Left ventricle myocardium superior (tissue), 1 donor: Measurements from ENCODE around the gene PDAP1. TPM values are rescaled to one million over a fixed set of nuclear protein-coding genes. Genes with fewer than 3 reads are reported as not detected.
"Not testable (repeated sequence)": the region's sequence is repeated elsewhere in the genome, so short reads cannot be mapped to it uniquely, and the experiment has no call there.

Source experiments
- ATAC-seq: fragments of 200-7000 bp; cut with Tn5 transposase; one replicate; pipeline ENCODE4 v1.9.1; 2020; ENCODE audit warnings: mild to moderate bottlenecking, moderate library complexity
- DNase-seq: peaks from one replicate; pipeline ENCODE4 v3.0.0-alpha.2; 2020
- intact Hi-C: fragments of 100-400 bp; cut with micrococcal nuclease; formaldehyde crosslinking; loops from one replicate; pipeline ENCODE4 v1.11.0; 2022
- long read RNA-seq: library from polyadenylated mRNA; unstranded; transcript quantifications from one replicate; pipeline ENCODE4 v2.0.0, GENCODE V29; 2021
- total RNA-seq: library from RNA; stranded (reverse); fragmentation: NEBNext Ultra II Directional; extraction: Animal tissue kit (Norgen Biotek cat#: 25700); gene quantifications from one replicate; pipeline ENCODE4 v1.2.1, GENCODE V29; 2021
- donor health status: DM: no; HTN: yes; CAD: no; lungs with severe emphysema.

PDAP1 gene
- total RNA-seq, result 97.2 TPM
- long read RNA-seq, transcript PDAP1-201 (6 exons, 2,546 nt), result major isoform, 87 of 108 reads
- long read RNA-seq, partial matches to known transcripts, result 8 of 108 reads
- long read RNA-seq, other reads (novel, unspliced or antisense), result 13 of 108 reads

GRCh38 chr7:99408379-99409191 is at the start of gene PDAP1, which contains the start of gene BUD31:
PDAP1 (minus strand) TSS chr7:99408597; CDS start chr7:99408548, 49 bp downstream.
BUD31 (plus strand) TSS chr7:99408969; CDS start chr7:99411093, 2,124 bp downstream.
- DNase-seq, result peak; percentile 96
- intact Hi-C loops, result no loop called here
- peak; percentile 96 for ATAC-seq

- ATAC-seq (no peak), DNase-seq (no peak)
- intact Hi-C loops, result no loop called here
Measured at GRCh38 chr7:99457650-99458493, 49.5 kb upstream of the PDAP1 start.

GRCh38 chr7:99457050-99457649 is 48.8 kb upstream of the PDAP1 start:
- intact Hi-C loops, result no loop called here
- no peak for DNase-seq
- ATAC-seq, result no peak

- intact Hi-C loops, result no loop called here
- DNase-seq, result no peak
Measured at GRCh38 chr7:99456288-99456687, 47.9 kb upstream of the PDAP1 start.

GRCh38 chr7:99455874-99456273 is 47.5 kb upstream of the PDAP1 start:
- intact Hi-C loops, result no loop called here
- DNase-seq (no peak), ATAC-seq (no peak)

More at GRCh38 chr7:99456288-99456687, 47.9 kb upstream of the PDAP1 start:
- no peak for ATAC-seq

- intact Hi-C loops, result no loop called here
- DNase-seq, result peak; percentile 50
- ATAC-seq, result peak; percentile 54
Measured at GRCh38 chr7:99453105-99453504, 44.7 kb upstream of the PDAP1 start.

- ATAC-seq (no peak), DNase-seq (no peak)
- intact Hi-C loops, result no loop called here
Measured at GRCh38 chr7:99452541-99452940, 44.1 kb upstream of the PDAP1 start.

GRCh38 chr7:99451936-99452335 is 43.5 kb upstream of the PDAP1 start:
- intact Hi-C loops, result no loop called here
- peak; percentile 62 for ATAC-seq
- no peak for DNase-seq

GRCh38 chr7:99449326-99449725 is 40.9 kb upstream of the PDAP1 start:
- DNase-seq (no peak), ATAC-seq (no peak)
- intact Hi-C loops, result no loop called here

- intact Hi-C loops, result no loop called here
- DNase-seq, result no peak
- no peak for ATAC-seq
Measured at GRCh38 chr7:99448855-99449254, 40.5 kb upstream of the PDAP1 start.

GRCh38 chr7:99447943-99448342 is 39.5 kb upstream of the PDAP1 start:
- intact Hi-C loops, result no loop called here
- ATAC-seq (no peak), DNase-seq (no peak)

- ATAC-seq, result no peak
- no peak for DNase-seq
- intact Hi-C loops, result no loop called here
Measured at GRCh38 chr7:99446096-99446495, 37.7 kb upstream of the PDAP1 start.

- DNase-seq, result no peak
- intact Hi-C loops, result no loop called here
- ATAC-seq, result no peak
Measured at GRCh38 chr7:99440195-99440594, 31.8 kb upstream of the PDAP1 start.

- intact Hi-C loops, result no loop called here
- peak; percentile 98 for ATAC-seq
- peak; percentile 98 for DNase-seq
Measured at GRCh38 chr7:99438573-99439480, 30.4 kb upstream of the PDAP1 start, which contains the start of the genes CPSF4 and PTCD1. CPSF4 (plus strand) TSS chr7:99438943; CDS start chr7:99439083, 140 bp downstream. PTCD1 (minus strand) TSS chr7:99438798; CDS start chr7:99435242, 3,556 bp downstream.

- DNase-seq (no peak), ATAC-seq (peak; percentile 25)
- intact Hi-C loops, result no loop called here
Measured at GRCh38 chr7:99437946-99438572, 29.7 kb upstream of the PDAP1 start.

GRCh38 chr7:99433158-99433557 is 24.8 kb upstream of the PDAP1 start:
- DNase-seq (no peak), ATAC-seq (no peak)
- intact Hi-C loops, result no loop called here

GRCh38 chr7:99431756-99432540 is 23.6 kb upstream of the PDAP1 start:
- peak; percentile 0 for DNase-seq
- intact Hi-C loops, ATAC-seq: not testable (repeated sequence)
